Airway epithelial cell (primary cell): Measurements from ENCODE around the gene FBH1. TPM values are rescaled to one million over a fixed set of nuclear protein-coding genes. Genes with fewer than 3 reads are reported as not detected.

Experiments
- total RNA-seq: library from RNA; depleted of rRNA; stranded (reverse); fragments of >200 nt; gene quantifications from 2 replicates; pipeline ENCODE4 v1.2.3, GENCODE V29; 2015

The FBH1 gene
- 54.0 and 62.8 TPM in 2 replicates for total RNA-seq

GRCh38 chr10:5889624-5890451 is at the start of gene FBH1, which contains the start of gene ANKRD16:
FBH1 (plus strand) TSS chr10:5890243; CDS start chr10:5890346, 103 bp downstream.
ANKRD16 (minus strand) TSS chr10:5889893; CDS start chr10:5889354, 539 bp downstream.

GRCh38 chr10:5977471-5978229 is 87.6 kb downstream of the FBH1 start, which contains the start of gene IL15RA:
IL15RA (minus strand) TSS chr10:5977543; CDS start chr10:5977492, 51 bp downstream.

Other genes with a start within 250 kb of the FBH1 start
- gene ASB13, start 223.6 kb upstream of the FBH1 start, total RNA-seq: 19.0 and 24.2 TPM in 2 replicates
- gene TASOR2, start 205.4 kb upstream of the FBH1 start, total RNA-seq: 24.3 and 34.3 TPM in 2 replicates
- gene GDI2, start 76.8 kb upstream of the FBH1 start, total RNA-seq: 275 and 338 TPM in 2 replicates
- 11.1 and 14.9 TPM in 2 replicates for gene ANKRD16, start 350 bp upstream of the FBH1 start, total RNA-seq
- gene IL15RA, start 87.3 kb downstream of the FBH1 start, total RNA-seq: 2.6 and 6.2 TPM in 2 replicates
- gene IL2RA, start 172.1 kb downstream of the FBH1 start, total RNA-seq: not detected in 2 replicates
- 32.2 and 32.3 TPM in 2 replicates for gene RBM17, start 198.8 kb downstream of the FBH1 start, total RNA-seq